Nephron (organoid): ENCODE results near the gene NFAT5.
"Not testable (repeated sequence)": the region's sequence is repeated elsewhere in the genome, so short reads cannot be mapped to it uniquely, and the experiment has no call there.

Source experiments
- H3K27ac Mint-ChIP-seq, 3 experiments: 2 replicates each; pipeline ENCODE4 v1.8.0; 2020; ENCODE audit warnings: mixed read lengths in 3 of 3, mild to moderate bottlenecking in 2 of 3, moderate library complexity in 1 of 3
- H3K27me3 Mint-ChIP-seq: 2 replicates; pipeline ENCODE4 v1.8.0; 2021; ENCODE audit warnings: low read depth, mild to moderate bottlenecking, moderate library complexity, mixed read lengths
- H3K36me3 Mint-ChIP-seq: 2 replicates; pipeline ENCODE4 v1.8.0; 2020; ENCODE audit warnings: low read depth, mixed read lengths
- H3K4me1 Mint-ChIP-seq: 2 replicates; pipeline ENCODE4 v1.8.0; 2020; ENCODE audit warnings: mixed read lengths
- H3K4me3 Mint-ChIP-seq, 3 experiments: 2 replicates each; pipeline ENCODE4 v1.8.0; 2020; ENCODE audit warnings: mild to moderate bottlenecking in 3 of 3, mixed read lengths in 3 of 3, moderate library complexity in 2 of 3
- H3K9me3 Mint-ChIP-seq: 2 replicates; pipeline ENCODE4 v1.8.0; 2020; ENCODE audit warnings: mixed read lengths
- CTCF ChIP-seq, 3 experiments: fragments of 200-600 bp; sonication (generic); IDR thresholded peaks; one replicate each; pipeline ENCODE4 v1.5.0; 2021; ENCODE audit warnings: antibody characterized with exemption in 3 of 3; ENCODE audit not compliant: unreplicated experiment in 3 of 3

NFAT5 gene

GRCh38 chr16:69553332-69553731 lies 12.4 kb upstream of the NFAT5 start:
- Mint-ChIP-seq H3K27ac (no peak overlapping the region), H3K27me3 (no peaks in the 10 kb centered on the region), H3K9me3 (no peaks in the 10 kb centered on the region), H3K4me3 (no peak overlapping the region), H3K36me3 (no peaks in the 10 kb centered on the region), H3K4me1 (no peaks in the 10 kb centered on the region)
- TF ChIP-seq CTCF (IDR thresholded peaks at IDR 0.05; ENCODE audit: unreplicated experiment in 3 of 3), result no peak

GRCh38 chr16:69554495-69554894 lies 11.3 kb upstream of the NFAT5 start:
- Mint-ChIP-seq H3K4me3 (no peak overlapping the region), H3K9me3 (no peaks in the 10 kb centered on the region), H3K4me1 (no peaks in the 10 kb centered on the region), H3K27ac (no peak overlapping the region), H3K36me3 (no peaks in the 10 kb centered on the region), H3K27me3 (no peaks in the 10 kb centered on the region)
- no peak for TF ChIP-seq CTCF (IDR thresholded peaks at IDR 0.05; ENCODE audit: unreplicated experiment in 3 of 3)

- Mint-ChIP-seq H3K27me3 (no peaks in the 10 kb centered on the region), H3K36me3 (no peaks in the 10 kb centered on the region), H3K4me1 (no peaks in the 10 kb centered on the region)
Observed at GRCh38 chr16:69555437-69555836, 10.3 kb upstream of the NFAT5 start.

GRCh38 chr16:69555867-69556266 lies 9.9 kb upstream of the NFAT5 start:
- Mint-ChIP-seq H3K9me3 (no peaks in the 10 kb centered on the region), H3K27ac (no peak overlapping the region), H3K4me1 (no peaks in the 10 kb centered on the region), H3K27me3 (no peaks in the 10 kb centered on the region), H3K4me3 (no peak overlapping the region), H3K36me3 (no peaks in the 10 kb centered on the region)
- no peak for TF ChIP-seq CTCF (IDR thresholded peaks at IDR 0.05; ENCODE audit: unreplicated experiment in 3 of 3)

More at GRCh38 chr16:69555437-69555836, 10.3 kb upstream of the NFAT5 start:
- TF ChIP-seq CTCF (IDR thresholded peaks at IDR 0.05; ENCODE audit: unreplicated experiment in 3 of 3), result no peak
- H3K4me3 Mint-ChIP-seq, result no peak overlapping the region
- no peaks in the 10 kb centered on the region for H3K9me3 Mint-ChIP-seq
- no peak overlapping the region for H3K27ac Mint-ChIP-seq

GRCh38 chr16:69559164-69559563 lies 6.6 kb upstream of the NFAT5 start:
- Mint-ChIP-seq H3K36me3 (no peaks in the 10 kb centered on the region), H3K27ac (no peak overlapping the region), H3K9me3 (no peaks in the 10 kb centered on the region), H3K4me3 (no peak overlapping the region), H3K27me3 (no peaks in the 10 kb centered on the region), H3K4me1 (peaks cover 6% of the 10 kb centered on the region)
- TF ChIP-seq CTCF (IDR thresholded peaks at IDR 0.05; ENCODE audit: unreplicated experiment in 3 of 3), result no peak

GRCh38 chr16:69561367-69561766 lies 4.4 kb upstream of the NFAT5 start:
- H3K4me3 Mint-ChIP-seq, H3K27me3 Mint-ChIP-seq, H3K36me3 Mint-ChIP-seq, H3K9me3 Mint-ChIP-seq: not testable (repeated sequence)
- Mint-ChIP-seq H3K27ac (peak overlapping the region in 1 of 3 experiments; percentile 10), H3K4me1 (peaks cover 15% of the 10 kb centered on the region)
